K562 (cell line): ENCODE results near the gene CYP4B1. TPM values are rescaled to one million over a fixed set of nuclear protein-coding genes. Genes with fewer than 3 reads are reported as not detected.

Source experiments
- ATAC-seq: fragments of 200-7000 bp; cut with Tn5 transposase; 3 replicates; pipeline ENCODE4 v1.9.1; 2020; ENCODE audit warnings: moderate library complexity
- BruUV-seq: library from RNA; stranded (reverse); fragments of 400-500 nt; replicated peaks from 2 replicates; lab custom pipeline; 2021; lab: Mats Ljungman, UMichigan
- CTCF ChIA-PET: fragments of 300-600 bp; formaldehyde crosslinking; extraction: SDS; loops from one replicate; lab custom pipeline; 2021; ENCODE audit warnings: low intra/inter-chr PET ratio; lab: Yijun Ruan, JAX
- POLR2A ChIA-PET: fragments of 300-600, 350-650 bp; sonication (Branson Sonifier 250); formaldehyde crosslinking; extraction: SDS; loops from one replicate; lab custom pipeline; 2021; ENCODE audit warnings: antibody characterized with exemption, inconsistent platforms; lab: Yijun Ruan, JAX
- DNase-seq, 4 experiments: peaks; one replicate each; pipeline versions ENCODE4 v3.0.0 to v3.0.0-alpha.2; 2011 to 2018; ENCODE audit warnings: low spot score in 3 of 4, mixed read lengths in 3 of 4; ENCODE audit errors: extremely low read depth in 1 of 4
- FAIRE-seq: peaks from 2 replicates; lab custom pipeline; 2011; peaks lifted over from hg19 to GRCh38; lab: Jason Lieb, UNC
- H2AFZ ChIP-seq: 2 replicates; pipeline ENCODE4 v1.6.0; 2011; ENCODE audit warnings: low read depth, low read length, control low read depth, inconsistent platforms
- H3K27ac ChIP-seq: fragments of 200-600 bp; 3 replicates; pipeline ENCODE4 v1.8.0; 2011; ENCODE audit warnings: low read depth, mild to moderate bottlenecking, control low read depth, inconsistent platforms, low read length, moderate library complexity, mixed read lengths; ENCODE audit errors: extremely low read depth
- H3K27me3 ChIP-seq, 2 experiments: fragments of 300-600 bp in 1 of 2; 2 replicates in 1 of 2; 3 replicates in 1 of 2; pipeline versions ENCODE4 v1.6.0 to v1.8.0; 2011; ENCODE audit warnings: inconsistent platforms in 2 of 2, low read length in 2 of 2, mild to moderate bottlenecking in 1 of 2, mixed read lengths in 1 of 2, moderate library complexity in 1 of 2; ENCODE audit not compliant: control insufficient read depth in 2 of 2, insufficient read depth in 2 of 2
- H3K36me3 ChIP-seq: fragments of 300-600 bp; 3 replicates; pipeline ENCODE4 v1.8.0; 2011; ENCODE audit warnings: mild to moderate bottlenecking, low read length, inconsistent platforms; ENCODE audit not compliant: control insufficient read depth, insufficient read depth
- H3K4me1 ChIP-seq, 2 experiments: fragments of 200-600 bp in 1 of 2; replicated peaks in 1 of 2; 2 replicates in 1 of 2; 3 replicates in 1 of 2; pipeline versions ENCODE4 v1.5.1 to v1.8.0; 2011; ENCODE audit warnings: inconsistent platforms in 2 of 2, low read length in 2 of 2, mild to moderate bottlenecking in 1 of 2, mixed read lengths in 1 of 2, moderate library complexity in 1 of 2; ENCODE audit not compliant: control insufficient read depth in 2 of 2, insufficient read depth in 2 of 2
- H3K4me2 ChIP-seq: 2 replicates; pipeline ENCODE4 v1.6.1; 2011; ENCODE audit warnings: low read length, control low read depth, inconsistent platforms, mixed read lengths; ENCODE audit not compliant: insufficient read depth
- H3K4me3 ChIP-seq: fragments of 200-600 bp; sonication (generic), shearing (Covaris generic); 2 replicates; pipeline ENCODE4 v1.5.1; 2016; ENCODE audit warnings: control low read depth, inconsistent platforms
- H3K79me2 ChIP-seq: fragments of 200-600 bp; 3 replicates; pipeline ENCODE4 v1.8.0; 2011; ENCODE audit warnings: low read length, inconsistent platforms; ENCODE audit not compliant: control insufficient read depth, insufficient read depth
- H3K9ac ChIP-seq, 2 experiments: 2 replicates each; pipeline versions ENCODE4 v1.6.0 to v1.6.1; 2011; ENCODE audit warnings: low read depth in 2 of 2, low read length in 2 of 2, control low read depth in 1 of 2, inconsistent platforms in 1 of 2, mild to moderate bottlenecking in 1 of 2, mixed read lengths in 1 of 2; ENCODE audit not compliant: insufficient read depth in 1 of 2
- H3K9me1 ChIP-seq: one replicate; pipeline ENCODE4 v1.6.0; 2011; ENCODE audit warnings: inconsistent platforms, mild to moderate bottlenecking, low read length, moderate library complexity; ENCODE audit not compliant: control insufficient read depth, insufficient read depth
- H3K9me3 ChIP-seq: replicated peaks from 2 replicates; pipeline ENCODE4 v1.5.1; 2011; ENCODE audit warnings: low read depth, low read length, inconsistent platforms; ENCODE audit not compliant: control insufficient read depth, insufficient read depth
- H4K20me1 ChIP-seq: replicated peaks from 2 replicates; pipeline ENCODE4 v1.6.1; 2011; ENCODE audit warnings: low read length, inconsistent platforms, mixed read lengths; ENCODE audit not compliant: control insufficient read depth, insufficient read depth
- FUS ChIP-seq: fragments of 200-400 bp; formaldehyde crosslinking; optimal IDR thresholded peaks from 2 replicates; pipeline ENCODE3; 2017; ENCODE audit warnings: low read depth, low read length
- ZBTB7A ChIP-seq: IDR thresholded peaks from 2 replicates; pipeline ENCODE4 v1.6.1; 2011; ENCODE audit warnings: low read depth, mild to moderate bottlenecking, low read length, moderate library complexity, borderline replicate concordance; ENCODE audit not compliant: control insufficient read depth
- ZNF263 ChIP-seq: sonication (generic); formaldehyde crosslinking; IDR thresholded peaks from 2 replicates; pipeline ENCODE4 v1.8.0; 2022; ENCODE audit warnings: mild to moderate bottlenecking, missing genetic modification reagents, borderline replicate concordance
- WGBS: fragments of 100-300 bp; shearing (Covaris generic); methylation state at CpG from one replicate; pipeline ENCODE4 v1.1.6; 2016; ENCODE audit warnings: low coverage, mixed read lengths; ENCODE audit not compliant: insufficient coverage; ENCODE audit errors: missing lambda C conversion rate; 5-methylcytosine and 5-hydroxymethylcytosine counted together
- in situ Hi-C: fragments of 300-500 bp; cut with MboI; formaldehyde crosslinking; loops from 4 replicates; pipeline ENCODE4 v1.15.0; 2018; ENCODE audit warnings: inconsistent platforms, mixed read lengths
- intact Hi-C: fragments of 100-400 bp; cut with micrococcal nuclease; formaldehyde crosslinking; loops from 2 replicates; pipeline ENCODE4 v1.14.2; 2022
- polyA plus RNA-seq, 8 experiments: library from polyadenylated mRNA; depleted of rRNA in 4 of 8; stranded (reverse) in 5 of 8; unstranded in 3 of 8; fragments of >200 nt; fragmentation: Nextera tagmentation in 2 of 8; fragmentation: Illumina TruSeq in 1 of 8; extraction: Ambion mirVana in 2 of 8; extraction: Trizol in 1 of 8; gene quantifications; 2 replicates each; pipeline versions ENCODE4 v1.2.1 to v1.2.3, GENCODE V29; 2011 to 2014; ENCODE audit warnings: inconsistent platforms in 1 of 8, missing spikeins in 1 of 8
- total RNA-seq, 7 experiments: library from RNA; depleted of rRNA in 6 of 7; stranded (reverse); fragments of >200 nt in 6 of 7; fragmentation: Illumina TruSeq in 2 of 7; extraction: Trizol in 2 of 7; gene quantifications; 2 replicates each; pipeline versions ENCODE4 v1.2.1 to v1.2.3, GENCODE V29; 2011 to 2021; ENCODE audit warnings: low replicate concordance in 1 of 7
- TF ChIP-seq, protein P1 (sequence below): sonication (generic); formaldehyde crosslinking; IDR thresholded peaks from 2 replicates; pipeline ENCODE4 v1.8.1; 2022; ENCODE audit warnings: missing genetic modification reagents

The CYP4B1 gene
- total and polyA plus RNA-seq, 9 of the 15 experiments (the other 6 are each of a cell fraction or from before 2014, with no cell fraction given): 0.69 TPM; not detected in 8

DNA sequence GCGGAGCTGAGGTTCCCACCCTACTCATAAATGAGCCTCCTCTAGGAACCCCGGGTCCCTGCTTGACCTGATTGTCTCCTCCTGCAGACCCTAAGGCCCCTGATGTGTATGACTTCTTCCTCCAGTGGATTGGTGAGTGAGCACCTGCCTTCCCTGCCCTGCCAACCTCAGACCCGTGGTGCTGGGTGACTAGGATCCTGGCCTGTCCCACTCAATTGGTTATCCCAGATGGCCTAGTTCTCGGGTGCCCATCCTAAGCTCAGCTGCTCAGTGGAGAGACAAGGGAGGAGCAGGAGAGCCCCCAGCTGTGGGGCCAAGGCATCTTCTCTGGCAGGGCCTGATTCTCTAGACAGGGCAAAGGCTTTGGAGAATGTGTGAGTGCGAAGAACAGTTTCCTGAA is 12.2 kb downstream of the CYP4B1 start:
- Histone ChIP-seq H3K27ac (no peak overlapping the region), H3K4me1 (no peaks in the 10 kb centered on the region), H3K9me1 (no peaks in the 10 kb centered on the region), H4K20me1 (peaks cover 6% of the 10 kb centered on the region; the same call in 1 of the 2 replicates), H3K27me3 (peaks cover 2 to 22% of the 10 kb centered on the region in 2 experiments; a peak in 4 of 5 replicates), H2AFZ (no peak overlapping the region), H3K9ac (no peak overlapping the region), H3K36me3 (no peaks in the 10 kb centered on the region), H3K9me3 (no peaks in the 10 kb centered on the region), H3K4me2 (no peak overlapping the region), H3K4me3 (no peak overlapping the region), H3K79me2 (no peaks in the 10 kb centered on the region)
- POLR2A ChIA-PET: interaction anchor here (0.6 to 1.2 kb wide), 2 partner anchors 9 to 191 kb away, joined by 3 to 4 read pairs; no protein-coding TSS in a partner anchor
- ATAC-seq (no peak), FAIRE-seq (no peak), DNase-seq (no peak)
- in situ Hi-C loops (no loop called here), intact Hi-C loops (no loop called here)
- no TSS peak for BruUV-seq
- TF ChIP-seq, protein P1, sequence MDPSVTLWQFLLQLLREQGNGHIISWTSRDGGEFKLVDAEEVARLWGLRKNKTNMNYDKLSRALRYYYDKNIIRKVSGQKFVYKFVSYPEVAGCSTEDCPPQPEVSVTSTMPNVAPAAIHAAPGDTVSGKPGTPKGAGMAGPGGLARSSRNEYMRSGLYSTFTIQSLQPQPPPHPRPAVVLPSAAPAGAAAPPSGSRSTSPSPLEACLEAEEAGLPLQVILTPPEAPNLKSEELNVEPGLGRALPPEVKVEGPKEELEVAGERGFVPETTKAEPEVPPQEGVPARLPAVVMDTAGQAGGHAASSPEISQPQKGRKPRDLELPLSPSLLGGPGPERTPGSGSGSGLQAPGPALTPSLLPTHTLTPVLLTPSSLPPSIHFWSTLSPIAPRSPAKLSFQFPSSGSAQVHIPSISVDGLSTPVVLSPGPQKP (CRISPR knock-in tag): no peak
- TF ChIP-seq ZBTB7A (no peak), ZNF263 (CRISPR knock-in tag) (no peak), FUS (no peak)
- CTCF ChIA-PET: no interaction called here
- WGBS: 0% methylated on average over 5 of the region's 5 CpGs
